NCI-H2107 treated with DMSO at 0.1 percent for 48 hours (cell line): ENCODE measurements around the gene MINDY4.
A peak's percentile ranks its signal among the peaks of the same experiment; 100 is the strongest.

Source experiments
- DNase-seq: peaks from one replicate; lab custom pipeline; 2025; ENCODE audit not compliant: unreplicated experiment; lab: John Stamatoyannopoulos, UW

MINDY4 gene

GRCh38 chr7:30926313-30926712 lies 155.1 kb downstream of the MINDY4 start:
- no peak for DNase-seq

GRCh38 chr7:30927040-30927439 lies 155.8 kb downstream of the MINDY4 start:
- no peak for DNase-seq

- no peak for DNase-seq
Observed at GRCh38 chr7:30927559-30927958, 156.3 kb downstream of the MINDY4 start.

GRCh38 chr7:30928254-30928872 lies 157.1 kb downstream of the MINDY4 start:
- DNase-seq: no peak

GRCh38 chr7:30929686-30930085 lies 158.5 kb downstream of the MINDY4 start:
- no peak for DNase-seq

GRCh38 chr7:30930621-30931020 lies 159.4 kb downstream of the MINDY4 start:
- no peak for DNase-seq

GRCh38 chr7:30931161-30931928 lies 160.1 kb downstream of the MINDY4 start:
- no peak for DNase-seq

GRCh38 chr7:30931929-30932540 lies 160.8 kb downstream of the MINDY4 start:
- no peak for DNase-seq

- DNase-seq: no peak
Observed at GRCh38 chr7:30932562-30932961, 161.3 kb downstream of the MINDY4 start.

- DNase-seq: peak; percentile 11
Observed at GRCh38 chr7:30933124-30933974, 162.1 kb downstream of the MINDY4 start.

- DNase-seq: no peak
Observed at GRCh38 chr7:30934225-30934624, 163.0 kb downstream of the MINDY4 start.

- DNase-seq: no peak
Observed at GRCh38 chr7:30934732-30935568, 163.7 kb downstream of the MINDY4 start.

- DNase-seq: no peak
Observed at GRCh38 chr7:30935569-30935877, 164.3 kb downstream of the MINDY4 start.

GRCh38 chr7:30936650-30937245 lies 165.5 kb downstream of the MINDY4 start:
- DNase-seq: no peak

- no peak for DNase-seq
Observed at GRCh38 chr7:30937416-30937815, 166.2 kb downstream of the MINDY4 start.

- DNase-seq: peak; percentile 69
Observed at GRCh38 chr7:30938435-30939316, 167.5 kb downstream of the MINDY4 start.

- DNase-seq: no peak
Observed at GRCh38 chr7:30941582-30942323, 170.5 kb downstream of the MINDY4 start.
